Cardiac muscle cell (in vitro differentiated cells and primary cell): ENCODE data around the gene NRG3. TPM values are rescaled to one million over a fixed set of nuclear protein-coding genes. Genes with fewer than 3 reads are reported as not detected.

ENCODE experiments used
- DNase-seq, 2 donors: peaks; one replicate each; pipeline versions ENCODE4 v3.0.0 to v3.0.0-alpha.2; 2010 to 2017; ENCODE audit warnings: low read depth in 1 of 2, low spot score in 1 of 2
- H3K27ac ChIP-seq: fragments of 200-600 bp; sonication (generic); 2 replicates; pipeline ENCODE4 v1.5.1; 2016
- H3K27me3 ChIP-seq: fragments of 200-600 bp; sonication (generic); 2 replicates; pipeline ENCODE4 v1.6.0; 2016; ENCODE audit warnings: control low read depth
- H3K36me3 ChIP-seq: fragments of 200-600 bp; sonication (generic); 2 replicates; pipeline ENCODE4 v1.5.1; 2016; ENCODE audit warnings: control low read depth
- H3K4me1 ChIP-seq: fragments of 200-600 bp; sonication (generic); 2 replicates; pipeline ENCODE4 v1.8.1; 2017; ENCODE audit warnings: low read depth, mild to moderate bottlenecking, mixed run types
- H3K4me3 ChIP-seq: fragments of 200-600 bp; sonication (generic); 2 replicates; pipeline ENCODE4 v1.5.1; 2016; ENCODE audit warnings: mild to moderate bottlenecking
- H3K9me3 ChIP-seq: fragments of 200-600 bp; sonication (generic); 2 replicates; pipeline ENCODE4 v1.5.1; 2017; ENCODE audit warnings: low read depth, mild to moderate bottlenecking, control low read depth
- polyA plus RNA-seq: library from polyadenylated mRNA; unstranded; fragments of >200 nt; fragmentation: Nextera tagmentation; extraction: Ambion mirVana; gene quantifications from 2 replicates; pipeline ENCODE4 v1.2.1, GENCODE V29; 2016
- total RNA-seq: library from RNA; depleted of rRNA; stranded (reverse); fragments of >200 nt; gene quantifications from 2 replicates; pipeline ENCODE4 v1.2.3, GENCODE V29; 2016
- TF ChIP-seq, protein P1 (sequence below): IDR thresholded peaks from 2 replicates; pipeline ENCODE4 v1.5.1; 2012; ENCODE audit warnings: low read depth, mild to moderate bottlenecking, low read length

Gene NRG3
- total and polyA plus RNA-seq, 2 experiments from 2014 or later = 0.48 to 0.55 TPM

DNA sequence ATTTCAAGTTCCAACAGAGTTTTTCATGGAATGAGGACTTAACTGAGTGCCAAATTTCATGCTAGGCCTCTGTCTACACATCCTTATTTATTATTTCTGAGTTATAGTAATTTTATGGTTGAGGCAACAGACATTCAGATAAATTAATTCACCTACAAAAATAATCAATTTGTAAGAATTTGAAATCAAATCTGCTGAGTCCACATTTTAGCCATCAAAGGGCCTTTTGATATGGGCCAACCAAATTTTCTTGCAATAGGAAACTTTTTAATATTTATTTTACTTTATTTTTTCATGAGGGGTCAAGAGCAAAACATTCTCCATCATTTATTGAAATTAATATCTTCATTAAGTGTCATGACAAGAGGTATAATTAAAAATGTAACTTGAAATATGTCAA is 875.5 kb downstream of the NRG3 start:
- Histone ChIP-seq H3K27ac (no peak overlapping the region), H3K27me3 (no peaks in the 10 kb centered on the region), H3K4me1 (no peaks in the 10 kb centered on the region), H3K9me3 (no peaks in the 10 kb centered on the region), H3K36me3 (no peaks in the 10 kb centered on the region), H3K4me3 (no peak overlapping the region)
- no peak for DNase-seq
- TF ChIP-seq, protein P1, sequence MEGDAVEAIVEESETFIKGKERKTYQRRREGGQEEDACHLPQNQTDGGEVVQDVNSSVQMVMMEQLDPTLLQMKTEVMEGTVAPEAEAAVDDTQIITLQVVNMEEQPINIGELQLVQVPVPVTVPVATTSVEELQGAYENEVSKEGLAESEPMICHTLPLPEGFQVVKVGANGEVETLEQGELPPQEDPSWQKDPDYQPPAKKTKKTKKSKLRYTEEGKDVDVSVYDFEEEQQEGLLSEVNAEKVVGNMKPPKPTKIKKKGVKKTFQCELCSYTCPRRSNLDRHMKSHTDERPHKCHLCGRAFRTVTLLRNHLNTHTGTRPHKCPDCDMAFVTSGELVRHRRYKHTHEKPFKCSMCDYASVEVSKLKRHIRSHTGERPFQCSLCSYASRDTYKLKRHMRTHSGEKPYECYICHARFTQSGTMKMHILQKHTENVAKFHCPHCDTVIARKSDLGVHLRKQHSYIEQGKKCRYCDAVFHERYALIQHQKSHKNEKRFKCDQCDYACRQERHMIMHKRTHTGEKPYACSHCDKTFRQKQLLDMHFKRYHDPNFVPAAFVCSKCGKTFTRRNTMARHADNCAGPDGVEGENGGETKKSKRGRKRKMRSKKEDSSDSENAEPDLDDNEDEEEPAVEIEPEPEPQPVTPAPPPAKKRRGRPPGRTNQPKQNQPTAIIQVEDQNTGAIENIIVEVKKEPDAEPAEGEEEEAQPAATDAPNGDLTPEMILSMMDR = no peak

DNA sequence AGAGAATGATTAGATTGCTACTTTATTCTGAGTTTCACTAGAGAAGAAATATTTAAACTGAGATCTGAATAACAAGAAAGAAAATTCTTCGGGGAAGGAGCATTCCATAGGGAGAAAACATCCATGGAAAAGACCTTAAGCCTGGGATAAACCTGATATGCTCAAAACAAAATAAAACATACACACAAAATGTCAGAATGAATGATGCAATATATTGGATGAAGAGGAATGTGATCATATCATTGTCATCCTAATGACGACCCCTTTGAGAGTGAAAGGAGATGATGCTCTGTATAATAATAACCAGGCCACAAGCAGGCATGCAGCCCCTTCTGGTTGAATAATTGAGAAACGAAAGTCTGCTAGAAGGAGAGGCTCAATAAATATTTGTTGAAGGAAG is 882.4 kb downstream of the NRG3 start:
- Histone ChIP-seq H3K9me3 (no peaks in the 10 kb centered on the region), H3K4me3 (no peak overlapping the region), H3K36me3 (no peaks in the 10 kb centered on the region), H3K27me3 (no peaks in the 10 kb centered on the region), H3K4me1 (no peaks in the 10 kb centered on the region), H3K27ac (no peak overlapping the region)
- no peak for DNase-seq
- TF ChIP-seq, protein P1 = no peak

DNA sequence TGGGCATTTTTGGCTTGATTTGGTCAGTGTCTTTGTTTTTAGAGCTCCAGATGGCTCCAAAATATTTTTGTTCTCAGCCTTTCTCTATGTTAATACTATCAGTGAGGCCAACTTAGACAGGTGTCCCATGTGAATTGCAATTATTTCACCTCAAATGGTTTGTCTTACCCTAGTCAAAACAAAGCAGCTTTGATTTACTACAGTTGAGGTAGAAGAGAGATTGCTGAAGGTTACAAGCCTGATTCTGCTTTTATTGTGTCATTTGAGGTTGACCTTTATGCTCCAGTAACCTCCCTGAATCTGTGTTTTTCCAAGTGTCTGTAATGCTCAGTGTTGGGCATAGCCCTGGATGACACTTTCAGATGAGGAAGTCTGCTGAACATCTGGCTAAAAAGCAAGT is 882.9 kb downstream of the NRG3 start:
- H3K4me1 ChIP-seq = no peaks in the 10 kb centered on the region
- no peaks in the 10 kb centered on the region for H3K9me3 ChIP-seq
- H3K27me3 ChIP-seq = no peaks in the 10 kb centered on the region
- H3K36me3 ChIP-seq = no peaks in the 10 kb centered on the region
- DNase-seq = no peak
- TF ChIP-seq, protein P1 = no peak
- H3K27ac ChIP-seq = no peak overlapping the region
- no peak overlapping the region for H3K4me3 ChIP-seq

DNA sequence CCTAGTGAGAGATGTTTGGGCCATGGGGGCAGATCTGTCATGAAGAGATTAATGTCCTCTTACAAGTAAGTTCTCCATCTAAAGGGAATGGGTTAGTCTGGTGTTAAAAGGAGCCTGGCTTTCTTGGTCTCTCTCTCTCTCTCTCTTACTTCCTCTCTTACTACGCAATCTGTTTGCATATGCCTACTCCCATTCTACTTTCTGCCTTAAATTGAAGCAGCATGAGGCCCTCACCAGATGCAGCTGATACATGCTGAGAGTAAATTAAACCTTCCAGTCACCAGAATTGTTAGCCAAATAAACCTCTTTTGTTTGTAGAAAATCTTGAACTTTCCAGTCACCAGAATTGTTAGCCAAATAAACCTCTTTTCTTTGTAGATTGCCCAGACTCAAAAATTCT is 884.1 kb downstream of the NRG3 start:
- no peak for DNase-seq
- H3K4me1 ChIP-seq = no peaks in the 10 kb centered on the region
- H3K27me3 ChIP-seq = no peaks in the 10 kb centered on the region
- TF ChIP-seq, protein P1 = no peak
- no peak overlapping the region for H3K27ac ChIP-seq
- no peaks in the 10 kb centered on the region for H3K9me3 ChIP-seq
- no peaks in the 10 kb centered on the region for H3K36me3 ChIP-seq
- no peak overlapping the region for H3K4me3 ChIP-seq

DNA sequence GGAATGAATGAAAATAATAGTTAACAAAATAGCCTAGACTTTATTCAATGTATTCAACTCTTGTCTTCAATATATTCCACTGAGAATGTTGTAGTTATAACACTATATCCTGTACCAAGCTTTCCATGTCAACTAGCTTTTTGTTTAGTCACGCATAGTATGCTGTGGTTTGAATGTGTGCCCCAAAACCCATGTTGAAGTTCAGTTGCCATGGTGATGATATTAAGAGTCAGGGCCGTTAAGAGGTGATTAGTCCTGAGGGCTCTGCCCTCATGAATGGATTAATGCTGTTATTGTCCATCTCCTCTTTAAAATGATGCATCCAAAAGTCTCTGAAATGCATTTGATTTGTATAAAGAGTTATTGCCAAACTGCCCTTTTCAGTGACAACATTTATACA is 887.6 kb downstream of the NRG3 start:
- Histone ChIP-seq H3K9me3 (no peaks in the 10 kb centered on the region), H3K4me1 (no peaks in the 10 kb centered on the region), H3K27ac (no peak overlapping the region), H3K36me3 (no peaks in the 10 kb centered on the region), H3K27me3 (no peaks in the 10 kb centered on the region), H3K4me3 (no peak overlapping the region)
- no peak for DNase-seq
- TF ChIP-seq, protein P1 = no peak

DNA sequence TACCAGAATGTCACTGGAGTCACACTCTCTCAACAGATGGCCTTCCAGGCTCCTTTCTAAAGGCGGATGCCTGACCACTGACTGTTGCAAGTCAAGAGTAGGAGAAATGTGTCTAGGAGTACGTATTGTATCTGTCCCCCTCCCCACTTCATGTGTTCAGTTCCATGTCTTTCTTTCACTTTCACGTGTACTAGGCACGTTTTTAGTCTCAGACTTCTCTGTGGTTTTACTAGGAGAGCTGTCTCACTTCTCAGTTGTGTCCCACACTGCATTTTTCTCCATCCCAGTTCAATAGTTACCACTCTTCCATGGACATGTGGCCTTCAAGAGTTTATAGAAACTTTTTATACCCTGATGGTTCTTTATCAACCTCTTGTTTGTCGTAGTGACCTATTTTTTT is 893.0 kb downstream of the NRG3 start:
- Histone ChIP-seq H3K4me1 (peaks cover 4% of the 10 kb centered on the region), H3K27ac (no peak overlapping the region), H3K4me3 (no peak overlapping the region), H3K9me3 (no peaks in the 10 kb centered on the region), H3K27me3 (no peaks in the 10 kb centered on the region), H3K36me3 (no peaks in the 10 kb centered on the region)
- no peak for DNase-seq
- TF ChIP-seq, protein P1 = no peak
